Measurements from ENCODE around the gene ICE1. TPM values are rescaled to one million over a fixed set of nuclear protein-coding genes. Genes with fewer than 3 reads are reported as not detected.

ICE1 gene
- total RNA-seq, 1 experiment from 2014 or later, result 48.9 TPM

- no peak for DNase-seq (ENCODE audit: low spot score)
- CTCF ChIA-PET, result no interaction called here
- Mint-ChIP-seq H3K4me3 (no peak overlapping the region), H3K9me3 (no peaks in the 10 kb centered on the region), H3K27me3 (ENCODE audit: low read depth) (no peaks in the 10 kb centered on the region), H3K27ac (no peak overlapping the region), H3K36me3 (0 out of 2 replicates have a peak, but pooled peaks cover under 1% of the 10 kb centered on the region), H3K4me1 (peaks cover 30% of the 10 kb centered on the region)
- ATAC-seq, result no peak
- POLR2A ChIA-PET, result no interaction called here
- TF ChIP-seq IRF2 (CRISPR knock-in tag; IDR thresholded peaks at IDR 0.05; ENCODE audit: borderline replicate concordance, low read depth) (no peak), MLX (CRISPR knock-in tag; IDR thresholded peaks at IDR 0.05) (no peak), ZNF138 (CRISPR knock-in tag; conservative IDR thresholded peaks at IDR 0.05) (no peak), ATF6 (CRISPR knock-in tag; IDR thresholded peaks at IDR 0.05) (no peak), SOX15 (CRISPR knock-in tag; IDR thresholded peaks at IDR 0.05) (no peak), ZMAT4 (CRISPR knock-in tag; IDR thresholded peaks at IDR 0.05) (no peak), EMX1 (CRISPR knock-in tag; IDR thresholded peaks at IDR 0.05) (no peak), NFYB (CRISPR knock-in tag; conservative IDR thresholded peaks at IDR 0.05; ENCODE audit: low read depth) (no peak), ZNF425 (CRISPR knock-in tag; conservative IDR thresholded peaks at IDR 0.05) (no peak), MAX (CRISPR knock-in tag; IDR thresholded peaks at IDR 0.05) (no peak), TCF7 (CRISPR knock-in tag; IDR thresholded peaks at IDR 0.05; ENCODE audit: low read depth) (no peak), ZNF263 (CRISPR knock-in tag; IDR thresholded peaks at IDR 0.05; ENCODE audit: low read depth) (no peak), ZBTB43 (CRISPR knock-in tag; IDR thresholded peaks at IDR 0.05) (no peak), ATF1 (CRISPR knock-in tag; IDR thresholded peaks at IDR 0.05) (no peak), ATF3 (CRISPR knock-in tag; conservative IDR thresholded peaks at IDR 0.05) (no peak), HMGXB4 (CRISPR knock-in tag; IDR thresholded peaks at IDR 0.05) (no peak), ZNF232 (CRISPR knock-in tag; IDR thresholded peaks at IDR 0.05) (no peak), NFATC4 (CRISPR knock-in tag; IDR thresholded peaks at IDR 0.05) (no peak)
Measured at GRCh38 chr5:5432020-5432707, 9.7 kb downstream of the ICE1 start.

Measured in WTC11 (cell line).